Measurements from ENCODE around the gene SLC6A17.

Gene SLC6A17

DNA sequence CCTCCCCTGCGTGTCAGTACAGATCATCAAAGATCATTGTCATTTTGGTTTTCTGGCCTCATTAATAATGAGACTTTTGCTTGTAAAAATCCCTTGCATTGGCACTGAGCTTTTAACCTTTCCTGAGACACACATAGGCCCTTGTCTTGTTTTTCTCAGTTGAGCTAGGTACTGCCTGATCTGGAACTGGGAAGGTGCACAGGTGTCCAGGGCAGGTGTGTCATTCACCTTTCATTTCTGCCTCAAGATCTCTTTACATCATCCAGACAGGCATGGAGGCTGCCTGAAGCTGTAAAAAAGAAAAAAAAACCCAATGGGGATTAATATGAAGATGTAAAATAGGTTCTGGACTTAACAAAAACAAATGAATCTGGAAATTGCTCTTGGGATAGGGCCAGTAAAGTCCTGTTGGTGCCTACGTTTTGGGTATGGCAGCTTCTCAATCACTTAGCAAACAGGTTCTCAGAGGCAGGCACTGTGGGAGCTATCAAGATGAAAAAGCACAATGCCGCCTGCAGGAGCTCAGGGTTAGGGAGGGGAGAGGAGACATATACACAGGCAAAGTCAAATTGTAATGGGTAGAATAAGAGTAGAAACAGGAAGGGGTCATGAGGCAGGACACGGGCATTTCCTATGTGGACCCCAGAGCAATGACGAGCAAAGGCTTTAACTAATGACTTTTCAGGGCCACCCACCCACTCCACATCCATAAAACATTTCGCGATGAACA lies 58.8 kb downstream of the SLC6A17 start:
- no peaks in the 10 kb centered on the region for H3K27me3 ChIP-seq (ENCODE audit: low read depth, low read length)
- peak overlapping the region; percentile 73 for H3K4me2 ChIP-seq (ENCODE audit: low read length)
- H2AFZ ChIP-seq (ENCODE audit: low read depth, low read length), result 0 out of 2 replicates have a peak overlapping the region, but pooled peaks have one; percentile 73
- peak overlapping the region; percentile 84 for H3K4me3 ChIP-seq (ENCODE audit: low read length)
- no peak overlapping the region for H3K27ac ChIP-seq (ENCODE audit: low read length)
- no peaks in the 10 kb centered on the region for H4K20me1 ChIP-seq (ENCODE audit: insufficient read depth, low read length)
- no peaks in the 10 kb centered on the region for H3K9me3 ChIP-seq (ENCODE audit: insufficient read depth, low read length)
- H3K9ac ChIP-seq (ENCODE audit: low read length), result peak overlapping the region; percentile 56; the same call in 1 of the 2 replicates
- TF ChIP-seq EZH2phosphoT487 (IDR thresholded peaks at IDR 0.05; ENCODE audit: low read depth), result no peak
- TF ChIP-seq, protein P1, sequence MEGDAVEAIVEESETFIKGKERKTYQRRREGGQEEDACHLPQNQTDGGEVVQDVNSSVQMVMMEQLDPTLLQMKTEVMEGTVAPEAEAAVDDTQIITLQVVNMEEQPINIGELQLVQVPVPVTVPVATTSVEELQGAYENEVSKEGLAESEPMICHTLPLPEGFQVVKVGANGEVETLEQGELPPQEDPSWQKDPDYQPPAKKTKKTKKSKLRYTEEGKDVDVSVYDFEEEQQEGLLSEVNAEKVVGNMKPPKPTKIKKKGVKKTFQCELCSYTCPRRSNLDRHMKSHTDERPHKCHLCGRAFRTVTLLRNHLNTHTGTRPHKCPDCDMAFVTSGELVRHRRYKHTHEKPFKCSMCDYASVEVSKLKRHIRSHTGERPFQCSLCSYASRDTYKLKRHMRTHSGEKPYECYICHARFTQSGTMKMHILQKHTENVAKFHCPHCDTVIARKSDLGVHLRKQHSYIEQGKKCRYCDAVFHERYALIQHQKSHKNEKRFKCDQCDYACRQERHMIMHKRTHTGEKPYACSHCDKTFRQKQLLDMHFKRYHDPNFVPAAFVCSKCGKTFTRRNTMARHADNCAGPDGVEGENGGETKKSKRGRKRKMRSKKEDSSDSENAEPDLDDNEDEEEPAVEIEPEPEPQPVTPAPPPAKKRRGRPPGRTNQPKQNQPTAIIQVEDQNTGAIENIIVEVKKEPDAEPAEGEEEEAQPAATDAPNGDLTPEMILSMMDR (IDR thresholded peaks at IDR 0.05; ENCODE audit: low read depth, low read length), result no peak
- no peaks in the 10 kb centered on the region for H3K79me2 ChIP-seq (ENCODE audit: low read length)
- H3K36me3 ChIP-seq (replicated peaks; ENCODE audit: low read depth, low read length), result no peaks in the 10 kb centered on the region
- peaks cover 6% of the 10 kb centered on the region for H3K4me1 ChIP-seq (ENCODE audit: low read length)

DNA sequence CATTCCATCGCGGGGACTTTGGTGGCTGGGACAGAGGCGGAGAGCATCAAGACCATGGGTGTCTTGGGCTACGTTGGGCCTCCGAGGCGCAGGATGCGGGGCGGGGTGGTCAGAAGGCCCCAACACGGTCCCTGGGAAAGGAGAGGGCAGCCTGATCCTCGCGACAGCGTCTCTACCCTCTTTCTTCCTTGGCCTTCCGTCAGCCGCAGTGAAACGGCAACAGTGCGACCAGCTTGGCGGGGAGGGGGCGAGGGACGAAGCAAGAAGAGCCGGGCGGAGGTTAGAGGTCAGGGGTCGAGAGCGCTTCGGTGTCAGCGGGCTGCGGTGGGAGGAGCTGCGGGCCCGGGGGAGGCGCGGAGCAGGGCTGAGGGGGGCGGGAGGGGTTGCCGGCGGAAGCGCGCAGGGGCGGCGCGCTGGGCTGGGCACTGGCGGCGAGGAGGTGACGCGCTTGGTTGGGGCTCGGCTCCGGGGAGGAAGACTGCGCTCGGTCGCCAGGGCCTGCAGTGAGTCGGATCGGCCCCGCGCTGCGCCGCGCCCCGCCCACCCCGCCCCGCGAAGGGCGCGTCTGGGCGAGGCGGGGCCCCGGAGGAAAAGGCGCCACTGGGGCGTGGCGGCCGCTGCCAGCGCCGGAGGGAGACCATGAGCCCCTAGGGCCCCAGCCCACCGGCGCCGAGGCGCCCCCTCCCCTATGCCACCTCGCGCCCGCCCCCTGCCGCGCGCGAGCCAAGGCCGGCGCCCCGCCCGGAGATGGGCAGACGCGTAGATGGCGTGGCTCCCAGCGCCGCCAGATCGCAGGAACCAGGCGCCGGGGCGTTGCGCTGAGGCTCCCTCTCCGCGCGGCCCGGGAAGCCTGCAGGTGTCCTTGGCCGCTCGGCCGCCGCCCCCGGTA lies 59.7 kb downstream of the SLC6A17 start, which contains the start of gene KCNC4:
KCNC4 (plus strand) TSS at position 600 of the 889 bp plus-strand sequence. CDS start 1,186 bp downstream, outside the sequence.
- Histone ChIP-seq H3K4me1 (ENCODE audit: low read length) (peaks cover 6% of the 10 kb centered on the region), H3K4me2 (ENCODE audit: low read length) (peak within 1 kb of the TSS; percentile 73), H2AFZ (ENCODE audit: low read depth, low read length) (peak within 1 kb of the TSS; percentile 73; the same call in 1 of the 2 replicates), H3K4me3 (ENCODE audit: low read length) (peak within 1 kb of the TSS; percentile 84), H3K27ac (ENCODE audit: low read length) (no peak within 1 kb of the TSS), H3K9me3 (ENCODE audit: insufficient read depth, low read length) (no peaks in the 10 kb centered on the region), H4K20me1 (ENCODE audit: insufficient read depth, low read length) (no peaks in the 10 kb centered on the region), H3K27me3 (ENCODE audit: low read depth, low read length) (no peaks in the 10 kb centered on the region), H3K36me3 (replicated peaks; ENCODE audit: low read depth, low read length) (no peaks in the 10 kb centered on the region), H3K79me2 (ENCODE audit: low read length) (no peaks in the 10 kb centered on the region), H3K9ac (ENCODE audit: low read length) (peak within 1 kb of the TSS; percentile 74)
- TF ChIP-seq EZH2phosphoT487 (IDR thresholded peaks at IDR 0.05; ENCODE audit: low read depth), result no peak
- TF ChIP-seq, protein P1 (IDR thresholded peaks at IDR 0.05; ENCODE audit: low read depth, low read length), result no peak

DNA sequence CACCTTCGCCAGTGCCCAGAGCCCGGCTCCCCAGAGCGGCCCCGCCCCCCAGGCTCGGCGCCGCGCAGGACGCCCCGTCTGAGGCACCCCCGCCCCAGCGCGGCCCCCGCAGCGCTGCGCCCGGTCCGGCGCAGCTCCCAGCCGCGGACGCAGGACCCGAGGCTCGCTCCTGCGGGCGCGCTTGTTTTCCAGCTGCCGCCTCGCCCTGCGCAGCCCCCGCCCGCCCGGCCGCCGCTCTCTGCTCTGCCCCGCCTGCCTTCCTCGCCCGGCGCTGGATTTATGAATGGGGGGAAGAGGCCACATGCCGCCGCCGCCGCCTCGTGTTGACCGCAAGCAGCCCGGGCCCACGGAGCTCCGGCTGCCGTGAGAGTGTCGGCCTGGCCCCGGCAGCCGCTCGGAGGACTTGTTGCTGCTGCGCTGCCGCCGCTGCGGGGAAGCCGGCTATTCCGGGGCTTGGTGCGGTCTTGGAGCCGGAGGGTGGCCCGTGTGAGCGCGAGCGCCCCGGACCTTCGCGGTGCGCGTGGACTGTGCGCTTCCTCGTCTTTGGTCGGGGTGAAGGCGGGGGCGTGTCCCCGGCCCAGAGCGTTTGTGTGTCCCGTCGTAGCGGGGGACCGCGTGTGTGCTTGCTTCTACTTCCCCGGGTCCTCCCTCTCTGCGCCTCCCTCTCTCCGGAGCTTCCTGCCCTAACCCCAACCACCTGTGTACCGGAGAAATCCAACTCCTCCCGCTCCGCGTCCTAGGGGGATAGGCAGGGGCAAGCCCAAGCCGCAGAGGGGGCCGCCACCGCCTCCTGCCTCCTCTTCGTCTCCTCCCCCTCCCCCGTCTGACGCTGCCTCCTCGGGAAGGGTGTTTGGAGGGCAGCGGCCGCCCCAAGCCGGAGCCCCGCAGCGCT lies 60.6 kb downstream of the SLC6A17 start:
- H3K4me3 ChIP-seq (ENCODE audit: low read length), result peak overlapping the region; percentile 84
- no peaks in the 10 kb centered on the region for H3K79me2 ChIP-seq (ENCODE audit: low read length)
- no peaks in the 10 kb centered on the region for H3K9me3 ChIP-seq (ENCODE audit: insufficient read depth, low read length)
- H3K36me3 ChIP-seq (replicated peaks; ENCODE audit: low read depth, low read length), result no peaks in the 10 kb centered on the region
- H4K20me1 ChIP-seq (ENCODE audit: insufficient read depth, low read length), result no peaks in the 10 kb centered on the region
- H3K4me2 ChIP-seq (ENCODE audit: low read length), result peak overlapping the region; percentile 73
- H3K9ac ChIP-seq (ENCODE audit: low read length), result peak overlapping the region; percentile 74
- TF ChIP-seq, protein P1 (IDR thresholded peaks at IDR 0.05; ENCODE audit: low read depth, low read length), result no peak
- TF ChIP-seq EZH2phosphoT487 (IDR thresholded peaks at IDR 0.05; ENCODE audit: low read depth), result no peak
- H2AFZ ChIP-seq (ENCODE audit: low read depth, low read length), result no peak overlapping the region; the same call in 1 of the 2 replicates
- H3K27me3 ChIP-seq (ENCODE audit: low read depth, low read length), result no peaks in the 10 kb centered on the region
- H3K27ac ChIP-seq (ENCODE audit: low read length), result no peak overlapping the region
- H3K4me1 ChIP-seq (ENCODE audit: low read length), result peaks cover 8% of the 10 kb centered on the region
